Suprapubic skin (tissue), 4 donors: ENCODE data around the gene PDE4D. TPM values are rescaled to one million over a fixed set of nuclear protein-coding genes. Genes with fewer than 3 reads are reported as not detected.

Experiments used
- DNase-seq, 2 donors: peaks; one replicate each; pipeline ENCODE4 v3.0.0-alpha.2; 2019; ENCODE audit warnings: low spot score in 2 of 2
- H3K27ac ChIP-seq: fragments of 200-600 bp; sonication (generic); one replicate; pipeline ENCODE4 v1.5.1; 2019
- H3K27me3 ChIP-seq: fragments of 200-600 bp; sonication (generic); one replicate; pipeline ENCODE4 v1.5.1; 2019
- H3K36me3 ChIP-seq: fragments of 200-600 bp; sonication (generic); one replicate; pipeline ENCODE4 v1.5.1; 2019
- H3K4me1 ChIP-seq: fragments of 200-600 bp; sonication (generic); one replicate; pipeline ENCODE4 v1.5.1; 2019
- H3K4me3 ChIP-seq: fragments of 200-600 bp; sonication (generic); one replicate; pipeline ENCODE4 v1.5.1; 2019; ENCODE audit warnings: mild to moderate bottlenecking
- H3K9me3 ChIP-seq: fragments of 200-600 bp; sonication (generic); one replicate; pipeline ENCODE4 v1.5.1; 2019
- EP300 ChIP-seq: sonication (generic); formaldehyde crosslinking; IDR thresholded peaks from one replicate; pipeline ENCODE4 v1.6.1; 2017; ENCODE audit warnings: antibody characterized with exemption
- POLR2A ChIP-seq, 2 donors: fragments of 450-650 bp; IDR thresholded peaks; one replicate each; pipeline ENCODE4 v1.6.1; 2017; ENCODE audit warnings: antibody characterized with exemption in 2 of 2, mild to moderate bottlenecking in 2 of 2, moderate library complexity in 2 of 2
- POLR2AphosphoS5 ChIP-seq, 3 donors: sonication (generic); formaldehyde crosslinking; IDR thresholded peaks; one replicate each; pipeline ENCODE4 v1.6.1; 2017; ENCODE audit warnings: antibody characterized with exemption in 3 of 3
- WGBS: methylation state at CpG from one replicate; pipeline ENCODE4 v1.1.5; 2018; 5-methylcytosine and 5-hydroxymethylcytosine counted together
- total RNA-seq, 4 donors: library from RNA; depleted of rRNA; stranded (reverse); fragments of >200 nt; gene quantifications; one replicate each; pipeline ENCODE4 v1.1.0, GENCODE V29; 2016
- TF ChIP-seq, protein P1 (sequence below), 2 donors: fragments of 200-600 bp in 1 of 2; fragments of 450-650 bp in 1 of 2; sonication (generic) in 1 of 2; IDR thresholded peaks; one replicate each; pipeline ENCODE4 v1.5.1; 2016 to 2019; ENCODE audit warnings: antibody characterized with exemption in 2 of 2, mild to moderate bottlenecking in 1 of 2, moderate library complexity in 1 of 2

The PDE4D gene
- total RNA-seq, 4 donors from 2014 or later: 26.8 to 57.2 (median 29.9) TPM

DNA sequence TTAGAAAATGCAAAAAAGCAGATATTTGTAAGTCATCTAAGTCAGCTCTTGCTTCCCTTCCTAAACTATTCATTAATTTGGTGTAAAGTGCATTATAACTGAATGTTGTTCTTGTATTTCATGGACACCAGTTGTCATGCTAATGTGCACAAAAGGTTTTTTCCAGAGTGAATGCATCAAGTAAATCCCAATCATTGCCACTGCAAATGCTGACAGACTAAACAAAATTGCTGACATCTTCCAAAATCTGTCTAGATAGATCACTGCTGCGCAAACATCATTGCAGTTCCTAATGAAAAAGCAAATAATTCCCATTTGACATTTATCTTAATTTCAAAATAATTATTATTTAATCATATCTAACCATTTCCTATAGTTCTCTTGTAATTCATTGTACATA lies 161.7 kb downstream of the PDE4D start:
- Histone ChIP-seq H3K36me3 (no peaks in the 10 kb centered on the region), H3K4me1 (no peaks in the 10 kb centered on the region), H3K27me3 (no peaks in the 10 kb centered on the region), H3K4me3 (no peak overlapping the region), H3K27ac (no peak overlapping the region), H3K9me3 (no peaks in the 10 kb centered on the region)
- TF ChIP-seq POLR2AphosphoS5 (IDR thresholded peaks at IDR 0.05): no peak
- TF ChIP-seq EP300: no peak
- TF ChIP-seq POLR2A (IDR thresholded peaks at IDR 0.05): no peak
- TF ChIP-seq, protein P1, sequence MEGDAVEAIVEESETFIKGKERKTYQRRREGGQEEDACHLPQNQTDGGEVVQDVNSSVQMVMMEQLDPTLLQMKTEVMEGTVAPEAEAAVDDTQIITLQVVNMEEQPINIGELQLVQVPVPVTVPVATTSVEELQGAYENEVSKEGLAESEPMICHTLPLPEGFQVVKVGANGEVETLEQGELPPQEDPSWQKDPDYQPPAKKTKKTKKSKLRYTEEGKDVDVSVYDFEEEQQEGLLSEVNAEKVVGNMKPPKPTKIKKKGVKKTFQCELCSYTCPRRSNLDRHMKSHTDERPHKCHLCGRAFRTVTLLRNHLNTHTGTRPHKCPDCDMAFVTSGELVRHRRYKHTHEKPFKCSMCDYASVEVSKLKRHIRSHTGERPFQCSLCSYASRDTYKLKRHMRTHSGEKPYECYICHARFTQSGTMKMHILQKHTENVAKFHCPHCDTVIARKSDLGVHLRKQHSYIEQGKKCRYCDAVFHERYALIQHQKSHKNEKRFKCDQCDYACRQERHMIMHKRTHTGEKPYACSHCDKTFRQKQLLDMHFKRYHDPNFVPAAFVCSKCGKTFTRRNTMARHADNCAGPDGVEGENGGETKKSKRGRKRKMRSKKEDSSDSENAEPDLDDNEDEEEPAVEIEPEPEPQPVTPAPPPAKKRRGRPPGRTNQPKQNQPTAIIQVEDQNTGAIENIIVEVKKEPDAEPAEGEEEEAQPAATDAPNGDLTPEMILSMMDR (IDR thresholded peaks at IDR 0.05): no peak
- 98% methylated on average over 1 of the region's 1 CpG for WGBS
- DNase-seq: no peak

- Histone ChIP-seq H3K36me3 (no peaks in the 10 kb centered on the region), H3K27ac (no peak overlapping the region), H3K27me3 (no peaks in the 10 kb centered on the region), H3K9me3 (no peaks in the 10 kb centered on the region), H3K4me1 (no peaks in the 10 kb centered on the region), H3K4me3 (no peak overlapping the region)
- WGBS: 93% methylated on average over 2 of the region's 2 CpGs
- TF ChIP-seq EP300 (no peak), POLR2A (IDR thresholded peaks at IDR 0.05) (no peak), POLR2AphosphoS5 (IDR thresholded peaks at IDR 0.05) (no peak)
- TF ChIP-seq, protein P1 (IDR thresholded peaks at IDR 0.05): no peak
- no peak for DNase-seq
These were observed 163.7 kb downstream of the PDE4D start for GRCh38 chr5:59729820-59730219.

DNA sequence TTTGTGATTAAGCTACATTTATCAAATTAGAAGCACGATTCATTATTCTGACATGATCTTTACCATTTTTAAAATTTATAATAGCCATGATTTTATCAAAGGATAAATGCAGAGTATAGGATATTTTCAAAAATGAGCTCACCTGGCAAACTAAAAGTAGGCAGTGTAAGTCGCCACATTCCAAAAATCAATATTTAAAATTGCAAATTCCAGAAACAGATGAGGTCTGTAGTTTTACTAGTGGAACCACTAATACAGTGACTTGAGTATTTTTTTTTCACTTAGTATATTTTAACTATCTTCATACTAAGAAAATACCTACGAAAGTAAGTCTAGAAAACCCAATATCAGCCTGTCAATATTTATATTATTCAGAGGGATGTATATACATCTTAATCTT lies 164.2 kb downstream of the PDE4D start:
- H3K9me3 ChIP-seq: no peaks in the 10 kb centered on the region
- no peaks in the 10 kb centered on the region for H3K4me1 ChIP-seq
- no peaks in the 10 kb centered on the region for H3K36me3 ChIP-seq
- no peak for DNase-seq
- H3K27me3 ChIP-seq: no peaks in the 10 kb centered on the region
- H3K27ac ChIP-seq: no peak overlapping the region
- TF ChIP-seq, protein P1 (IDR thresholded peaks at IDR 0.05): no peak
- no peak for TF ChIP-seq POLR2A (IDR thresholded peaks at IDR 0.05)
- 94% methylated on average over 3 of the region's 3 CpGs for WGBS
- H3K4me3 ChIP-seq: no peak overlapping the region

DNA sequence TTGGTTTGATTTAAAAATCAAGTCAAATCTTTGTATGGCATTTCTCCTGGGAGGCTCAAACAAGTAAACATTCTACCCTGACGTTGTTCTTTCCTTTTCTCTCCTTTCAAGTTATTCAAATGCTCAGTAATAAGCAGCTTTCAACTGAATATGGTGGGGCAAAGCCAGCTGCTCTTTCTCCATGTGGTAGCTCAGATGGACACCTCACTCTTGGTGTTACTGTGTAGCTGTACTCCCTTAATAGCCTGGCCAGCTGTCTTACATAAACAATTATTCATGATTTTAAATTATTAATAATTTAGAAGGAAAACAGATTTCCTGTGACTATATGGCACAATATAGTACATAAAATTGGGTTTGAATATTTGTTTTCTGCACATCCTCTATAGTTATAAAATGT lies 165.2 kb downstream of the PDE4D start:
- H3K9me3 ChIP-seq: no peaks in the 10 kb centered on the region
- no peak overlapping the region for H3K4me3 ChIP-seq
- no peak for DNase-seq
- 48% methylated on average over 1 of the region's 1 CpG for WGBS
- H3K36me3 ChIP-seq: no peaks in the 10 kb centered on the region
- H3K27me3 ChIP-seq: no peaks in the 10 kb centered on the region
- no peak overlapping the region for H3K27ac ChIP-seq
- TF ChIP-seq POLR2AphosphoS5 (IDR thresholded peaks at IDR 0.05) (no peak), POLR2A (IDR thresholded peaks at IDR 0.05) (no peak), EP300 (no peak)
- TF ChIP-seq, protein P1 (IDR thresholded peaks at IDR 0.05): no peak
- no peaks in the 10 kb centered on the region for H3K4me1 ChIP-seq

DNA sequence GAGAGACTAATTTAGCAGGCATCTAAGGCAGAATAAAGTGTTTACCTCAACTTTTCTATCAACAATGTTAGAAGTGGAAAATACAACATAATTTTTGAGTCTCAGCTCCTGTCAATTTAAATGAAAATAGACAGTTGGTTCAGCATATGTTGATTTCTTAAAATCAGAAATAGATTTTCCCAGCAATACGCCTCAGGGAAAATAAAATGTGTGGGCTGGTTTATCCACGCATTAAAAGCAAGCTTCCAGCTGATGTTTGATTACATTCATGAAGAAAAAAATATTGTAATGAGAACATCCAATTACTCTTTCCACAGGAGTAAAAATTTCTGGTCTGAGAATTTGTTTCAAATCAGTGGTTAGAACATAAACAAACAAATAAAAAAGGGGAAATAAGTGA lies 166.3 kb downstream of the PDE4D start:
- DNase-seq: no peak
- no peaks in the 10 kb centered on the region for H3K36me3 ChIP-seq
- H3K27me3 ChIP-seq: no peaks in the 10 kb centered on the region
- WGBS: 69% methylated on average over 2 of the region's 2 CpGs
- H3K4me3 ChIP-seq: no peak overlapping the region
- H3K27ac ChIP-seq: no peak overlapping the region
- H3K9me3 ChIP-seq: no peaks in the 10 kb centered on the region
- no peaks in the 10 kb centered on the region for H3K4me1 ChIP-seq
- no peak for TF ChIP-seq EP300
- no peak for TF ChIP-seq POLR2A (IDR thresholded peaks at IDR 0.05)
- TF ChIP-seq POLR2AphosphoS5 (IDR thresholded peaks at IDR 0.05): no peak
- TF ChIP-seq, protein P1 (IDR thresholded peaks at IDR 0.05): no peak
